Left ventricle myocardium superior (tissue), 1 donor: ENCODE measurements around the gene FBXL17. TPM values are rescaled to one million over a fixed set of nuclear protein-coding genes. Genes with fewer than 3 reads are reported as not detected.

Experiments
- ATAC-seq: fragments of 200-7000 bp; cut with Tn5 transposase; one replicate; pipeline ENCODE4 v1.9.1; 2020; ENCODE audit warnings: mild to moderate bottlenecking, moderate library complexity
- DNase-seq: peaks from one replicate; pipeline ENCODE4 v3.0.0-alpha.2; 2020
- intact Hi-C: fragments of 100-400 bp; cut with micrococcal nuclease; formaldehyde crosslinking; loops from one replicate; pipeline ENCODE4 v1.11.0; 2022
- total RNA-seq: library from RNA; stranded (reverse); fragmentation: NEBNext Ultra II Directional; extraction: Animal tissue kit (Norgen Biotek cat#: 25700); gene quantifications from one replicate; pipeline ENCODE4 v1.2.1, GENCODE V29; 2021
- donor health status: DM: no; HTN: yes; CAD: no; lungs with severe emphysema.

Gene FBXL17
- total RNA-seq, 1 donor from 2014 or later, result 45.1 TPM

- intact Hi-C loops, result no loop called here
- ATAC-seq, result no peak
- DNase-seq, result no peak
Measured at GRCh38 chr5:107868650-107869409, 513.1 kb downstream of the FBXL17 start.

GRCh38 chr5:107867266-107867665 is 514.6 kb downstream of the FBXL17 start:
- no peak for DNase-seq
- no peak for ATAC-seq
- intact Hi-C loops, result no loop called here

GRCh38 chr5:107864793-107865192 is 517.1 kb downstream of the FBXL17 start:
- DNase-seq, result no peak
- no peak for ATAC-seq
- intact Hi-C loops, result no loop called here

GRCh38 chr5:107863125-107863524 is 518.8 kb downstream of the FBXL17 start:
- DNase-seq (no peak), ATAC-seq (no peak)
- intact Hi-C loops, result no loop called here

- DNase-seq, result no peak
- no peak for ATAC-seq
- intact Hi-C loops, result no loop called here
Measured at GRCh38 chr5:107861565-107861964, 520.3 kb downstream of the FBXL17 start.

- no peak for ATAC-seq
- intact Hi-C loops, result no loop called here
- DNase-seq, result no peak
Measured at GRCh38 chr5:107860044-107860443, 521.9 kb downstream of the FBXL17 start.

- ATAC-seq (no peak), DNase-seq (no peak)
- intact Hi-C loops, result no loop called here
Measured at GRCh38 chr5:107858788-107859187, 523.1 kb downstream of the FBXL17 start.

GRCh38 chr5:107858324-107858723 is 523.6 kb downstream of the FBXL17 start:
- DNase-seq (no peak), ATAC-seq (no peak)
- intact Hi-C loops, result no loop called here

GRCh38 chr5:107857785-107858184 is 524.1 kb downstream of the FBXL17 start:
- intact Hi-C loops, result no loop called here
- DNase-seq (no peak), ATAC-seq (no peak)

- ATAC-seq (no peak), DNase-seq (no peak)
- intact Hi-C loops, result no loop called here
Measured at GRCh38 chr5:107855171-107855570, 526.7 kb downstream of the FBXL17 start.

GRCh38 chr5:107853696-107854095 is 528.2 kb downstream of the FBXL17 start:
- intact Hi-C loops, result no loop called here
- no peak for DNase-seq
- no peak for ATAC-seq

- ATAC-seq (no peak), DNase-seq (no peak)
- intact Hi-C loops, result no loop called here
Measured at GRCh38 chr5:107853031-107853430, 528.9 kb downstream of the FBXL17 start.

GRCh38 chr5:107849118-107849517 is 532.8 kb downstream of the FBXL17 start:
- DNase-seq (no peak), ATAC-seq (no peak)
- intact Hi-C loops, result no loop called here

GRCh38 chr5:107840592-107840991 is 541.3 kb downstream of the FBXL17 start:
- intact Hi-C loops, result no loop called here
- ATAC-seq, result no peak
- DNase-seq, result no peak

GRCh38 chr5:107840161-107840560 is 541.7 kb downstream of the FBXL17 start:
- no peak for DNase-seq
- intact Hi-C loops, result no loop called here
- no peak for ATAC-seq

GRCh38 chr5:107835096-107835495 is 546.8 kb downstream of the FBXL17 start:
- intact Hi-C loops, result no loop called here
- no peak for DNase-seq
- no peak for ATAC-seq

GRCh38 chr5:107832746-107833145 is 549.2 kb downstream of the FBXL17 start:
- no peak for DNase-seq
- intact Hi-C loops, result no loop called here

GRCh38 chr5:107831612-107832395 is 550.1 kb downstream of the FBXL17 start:
- intact Hi-C loops, result no loop called here
- ATAC-seq, result no peak
- no peak for DNase-seq

More at GRCh38 chr5:107832746-107833145, 549.2 kb downstream of the FBXL17 start:
- ATAC-seq, result no peak

GRCh38 chr5:107830750-107831149 is 551.1 kb downstream of the FBXL17 start:
- intact Hi-C loops, result no loop called here
- ATAC-seq, result no peak
- DNase-seq, result no peak

- DNase-seq, result no peak
- no peak for ATAC-seq
- intact Hi-C loops, result no loop called here
Measured at GRCh38 chr5:107826311-107827000, 555.4 kb downstream of the FBXL17 start.
